ENCODE data around the gene PIK3AP1.
"Not testable (repeated sequence)": the region's sequence is repeated elsewhere in the genome, so short reads cannot be mapped to it uniquely, and the experiment has no call there.

Gene PIK3AP1

DNA sequence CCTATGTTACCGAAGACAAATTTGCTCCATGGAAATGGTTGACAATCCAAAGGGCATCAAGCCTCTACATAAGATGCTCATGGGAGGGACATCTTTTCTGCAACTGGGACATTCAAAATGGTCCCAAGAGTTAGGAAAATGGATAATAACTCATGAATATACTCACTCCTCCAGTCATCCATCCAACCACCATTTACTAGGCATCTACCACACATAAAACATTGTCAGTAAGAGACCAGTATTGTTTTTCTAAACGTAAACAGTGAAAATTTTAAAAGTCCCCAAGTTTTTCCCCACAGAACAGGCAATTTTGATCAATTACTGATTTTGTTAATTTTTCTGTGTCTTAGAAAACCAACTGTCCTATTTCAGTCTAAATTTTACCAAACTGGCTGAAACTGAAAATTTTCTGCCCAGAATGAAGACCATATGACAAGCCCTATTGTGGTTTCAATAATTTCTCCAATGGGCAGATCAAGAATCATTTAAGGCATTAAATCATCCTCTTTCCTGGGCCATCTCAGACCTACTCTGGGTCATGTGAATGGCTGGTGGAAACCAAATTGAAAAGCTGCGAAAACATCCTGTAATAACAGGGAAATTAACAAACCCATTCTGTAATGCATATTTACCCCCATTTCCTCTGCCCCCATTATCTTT is 24.2 kb downstream of the PIK3AP1 start:
- DNase-seq: no peak

DNA sequence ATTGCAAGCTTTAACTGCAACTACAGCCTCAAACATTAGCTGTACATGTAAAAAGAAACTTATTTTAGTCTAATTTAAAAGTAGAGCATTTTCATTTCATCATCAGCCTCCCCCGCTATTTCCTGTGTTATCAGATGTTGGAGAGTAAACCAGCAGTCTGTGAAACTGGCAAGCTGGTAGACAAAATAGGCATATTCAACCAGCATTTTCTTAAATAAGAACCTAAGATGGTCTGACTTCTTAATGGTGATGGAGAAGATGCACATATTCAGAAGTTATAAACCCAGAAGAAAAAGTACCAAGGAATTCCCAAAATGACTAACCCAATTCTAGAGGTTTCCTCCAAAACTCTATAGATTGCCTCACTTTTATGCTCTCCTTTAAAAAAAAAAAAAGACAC is 24.9 kb downstream of the PIK3AP1 start:
- no peak for DNase-seq

- no peak for DNase-seq
Observed at GRCh38 chr10:96693431-96693830, 26.9 kb downstream of the PIK3AP1 start.

DNA sequence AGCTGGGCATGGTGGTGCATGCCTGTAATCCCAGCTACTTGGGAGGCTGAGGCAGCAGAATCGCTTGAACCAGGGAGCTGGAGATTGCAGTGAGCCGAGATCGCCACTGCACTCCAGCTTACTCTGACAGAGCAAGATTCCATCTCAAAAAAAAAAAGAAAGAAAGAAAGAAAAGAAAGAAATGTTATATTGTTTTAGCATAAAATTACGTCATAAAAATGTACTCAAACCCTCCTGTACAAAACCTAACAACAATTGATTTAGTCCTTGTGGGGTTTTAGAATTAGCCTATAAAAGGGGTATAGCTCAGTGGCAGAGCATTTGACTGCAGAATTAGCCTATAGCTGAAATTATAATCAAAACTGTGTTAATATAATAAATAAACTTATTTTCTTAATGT is 27.9 kb downstream of the PIK3AP1 start:
- DNase-seq: no peak

- DNase-seq: no peak
Observed at GRCh38 chr10:96691761-96692160, 28.6 kb downstream of the PIK3AP1 start.

GRCh38 chr10:96690755-96691730 is 29.3 kb downstream of the PIK3AP1 start:
- no peak for DNase-seq

- no peak for DNase-seq
Observed at GRCh38 chr10:96688789-96689188, 31.5 kb downstream of the PIK3AP1 start.

- no peak for DNase-seq
Observed at GRCh38 chr10:96687317-96688012, 32.8 kb downstream of the PIK3AP1 start.

DNA sequence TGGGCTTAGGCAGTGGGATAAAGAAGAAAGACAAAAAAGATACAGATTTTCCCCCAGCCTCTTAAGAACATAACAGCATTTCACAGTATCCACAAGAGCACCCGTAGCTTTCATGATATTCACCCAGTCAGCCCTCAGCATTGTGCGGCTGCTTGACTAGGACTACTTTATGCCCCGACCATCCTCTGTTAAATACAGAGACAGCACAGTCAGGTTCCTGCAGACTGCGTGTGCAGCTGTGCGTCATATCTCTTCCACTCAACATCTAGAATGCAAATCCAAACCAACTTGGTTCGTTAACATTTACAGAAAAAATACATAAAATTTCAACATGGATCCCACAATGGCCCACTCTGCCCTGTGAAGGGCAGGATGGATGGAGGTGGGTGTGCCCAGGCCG is 33.8 kb downstream of the PIK3AP1 start:
- DNase-seq: no peak

DNA sequence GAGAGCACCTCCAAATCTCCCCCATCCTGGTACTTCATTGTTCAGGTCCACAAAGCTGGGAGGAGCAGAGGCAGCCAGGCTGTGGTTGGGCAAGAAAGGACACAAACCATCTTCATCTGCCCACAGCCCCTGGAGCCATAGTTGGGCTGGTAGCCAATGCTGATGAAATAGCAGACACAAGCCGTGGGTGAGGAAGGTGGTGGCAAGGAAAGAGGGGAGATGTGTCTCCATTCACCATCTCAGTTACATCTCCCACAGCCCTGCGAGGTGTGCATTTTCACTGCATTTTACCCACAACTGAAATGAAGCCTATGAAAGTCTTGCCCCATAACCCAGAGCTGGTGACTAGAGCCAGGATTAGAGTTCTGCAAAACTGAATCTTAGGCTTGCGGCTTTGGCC is 35.0 kb downstream of the PIK3AP1 start:
- DNase-seq: no peak

DNA sequence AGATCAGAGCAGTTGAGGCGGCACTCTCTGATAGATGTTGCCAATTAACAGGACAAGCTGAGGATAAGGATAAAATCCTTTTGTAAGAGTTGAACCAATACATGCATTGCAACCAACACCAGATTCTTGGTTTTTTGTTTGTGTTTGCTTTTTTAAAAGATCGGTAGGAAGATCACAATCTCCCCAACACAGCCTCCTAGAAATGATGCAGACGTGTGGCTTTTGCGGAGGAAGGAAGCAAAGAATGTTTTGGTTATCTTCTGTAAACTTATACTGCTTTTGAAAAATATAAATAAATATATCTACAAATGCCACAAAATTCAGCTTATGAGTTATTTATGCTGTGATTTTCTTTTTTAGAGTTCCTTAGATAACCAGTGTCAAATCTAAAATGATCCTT is 35.5 kb downstream of the PIK3AP1 start:
- DNase-seq: no peak

DNA sequence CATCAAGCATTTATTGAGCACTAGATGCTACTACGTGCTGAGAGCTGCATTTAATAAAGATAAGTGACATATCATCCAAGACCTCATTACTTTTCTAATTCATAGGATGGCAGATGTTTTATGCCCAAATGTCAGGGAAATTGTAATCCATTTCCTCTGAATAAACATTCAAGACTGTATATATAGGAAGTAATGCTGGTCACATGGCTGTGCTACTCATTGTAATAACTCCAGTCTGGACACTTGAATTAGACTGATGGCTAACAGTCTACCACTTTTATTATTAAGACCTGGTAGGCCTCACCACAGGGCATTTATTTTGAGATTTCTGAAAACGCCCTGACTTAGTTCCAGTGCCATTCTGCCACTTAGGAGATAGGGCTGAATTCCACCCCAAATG is 36.6 kb downstream of the PIK3AP1 start:
- DNase-seq: no peak

- no peak for DNase-seq
Observed at GRCh38 chr10:96683065-96683464, 37.2 kb downstream of the PIK3AP1 start.

DNA sequence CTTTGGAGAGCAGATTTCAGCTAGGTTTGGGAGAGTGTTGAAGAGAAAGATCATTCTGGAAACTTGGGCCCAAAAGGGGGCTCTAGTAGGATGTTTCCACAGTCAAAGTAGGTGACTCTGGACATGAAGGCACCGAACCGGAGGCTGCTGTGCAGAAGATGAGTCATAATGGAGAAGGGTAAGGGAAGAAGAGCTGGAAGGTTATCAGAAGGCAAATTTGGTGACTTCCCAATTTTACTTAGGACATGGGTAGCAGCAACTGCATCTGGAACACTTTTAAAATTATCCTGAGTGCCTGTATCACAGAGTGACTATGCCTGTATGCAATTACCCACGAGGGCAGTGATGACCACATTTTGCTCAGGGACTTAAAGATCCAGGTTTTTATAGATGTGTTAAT is 38.8 kb downstream of the PIK3AP1 start:
- no peak for DNase-seq

DNA sequence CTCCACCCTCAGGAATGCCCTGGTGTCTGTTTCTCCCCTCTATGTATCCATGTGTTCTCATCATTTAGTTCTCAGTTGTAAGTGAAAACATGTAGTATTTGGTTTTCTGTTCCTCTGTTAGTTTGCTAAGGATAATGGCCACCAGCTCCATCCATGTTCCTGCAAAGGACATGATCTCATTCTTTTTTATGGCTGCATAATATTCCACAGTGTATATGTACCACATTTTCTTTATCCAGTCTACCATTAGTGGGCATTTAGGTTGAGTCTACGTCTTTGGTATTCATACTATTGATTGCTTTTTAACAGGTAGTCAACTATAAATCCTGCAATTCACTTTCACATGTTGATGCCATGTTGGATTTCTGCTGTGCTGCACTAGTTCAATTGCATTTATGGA is 39.9 kb downstream of the PIK3AP1 start:
- DNase-seq: not testable (repeated sequence)

GRCh38 chr10:96678725-96679124 is 41.6 kb downstream of the PIK3AP1 start:
- no peak for DNase-seq

DNA sequence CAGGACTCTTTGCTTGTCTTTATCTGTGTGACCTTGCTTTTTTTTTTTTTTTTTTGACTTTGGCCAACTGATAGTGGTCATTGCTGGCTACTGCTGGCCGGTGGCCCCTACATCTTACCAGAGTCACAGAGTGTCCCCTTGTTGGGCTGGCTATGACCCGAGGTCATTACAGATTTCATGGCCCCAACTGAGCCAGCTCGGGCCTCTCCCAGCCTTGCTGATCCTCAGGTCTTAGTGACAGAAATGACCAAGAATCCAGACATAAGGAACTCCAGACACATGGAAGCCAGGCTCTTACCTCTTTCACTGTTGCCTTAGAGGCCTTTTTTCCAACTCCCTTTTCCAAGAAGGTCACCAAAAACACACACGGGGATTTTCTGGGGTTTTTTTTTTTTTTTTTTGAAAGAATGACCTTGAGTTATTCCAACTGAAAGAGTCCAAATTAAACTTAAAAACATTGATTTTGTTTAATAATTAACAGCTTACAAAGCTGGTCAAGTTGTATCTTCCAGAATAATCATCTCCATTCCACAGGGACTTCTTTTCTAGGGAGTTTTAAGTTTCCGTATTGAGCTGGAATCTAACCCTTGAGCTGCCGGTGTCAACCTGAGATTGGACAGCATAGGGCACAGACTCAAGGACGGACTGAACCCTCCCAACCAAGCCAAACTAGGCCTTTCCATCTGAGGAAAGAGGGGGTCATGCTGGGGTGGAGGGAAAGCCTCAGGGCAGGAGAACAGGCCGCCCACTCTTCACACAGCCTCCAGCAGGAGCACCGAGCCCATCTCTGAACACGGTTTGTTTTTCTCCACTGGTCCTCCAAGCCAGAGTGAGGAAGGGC is 43.8 kb downstream of the PIK3AP1 start:
- no peak for DNase-seq

- DNase-seq: no peak
Observed at GRCh38 chr10:96675846-96676245, 44.5 kb downstream of the PIK3AP1 start.

DNA sequence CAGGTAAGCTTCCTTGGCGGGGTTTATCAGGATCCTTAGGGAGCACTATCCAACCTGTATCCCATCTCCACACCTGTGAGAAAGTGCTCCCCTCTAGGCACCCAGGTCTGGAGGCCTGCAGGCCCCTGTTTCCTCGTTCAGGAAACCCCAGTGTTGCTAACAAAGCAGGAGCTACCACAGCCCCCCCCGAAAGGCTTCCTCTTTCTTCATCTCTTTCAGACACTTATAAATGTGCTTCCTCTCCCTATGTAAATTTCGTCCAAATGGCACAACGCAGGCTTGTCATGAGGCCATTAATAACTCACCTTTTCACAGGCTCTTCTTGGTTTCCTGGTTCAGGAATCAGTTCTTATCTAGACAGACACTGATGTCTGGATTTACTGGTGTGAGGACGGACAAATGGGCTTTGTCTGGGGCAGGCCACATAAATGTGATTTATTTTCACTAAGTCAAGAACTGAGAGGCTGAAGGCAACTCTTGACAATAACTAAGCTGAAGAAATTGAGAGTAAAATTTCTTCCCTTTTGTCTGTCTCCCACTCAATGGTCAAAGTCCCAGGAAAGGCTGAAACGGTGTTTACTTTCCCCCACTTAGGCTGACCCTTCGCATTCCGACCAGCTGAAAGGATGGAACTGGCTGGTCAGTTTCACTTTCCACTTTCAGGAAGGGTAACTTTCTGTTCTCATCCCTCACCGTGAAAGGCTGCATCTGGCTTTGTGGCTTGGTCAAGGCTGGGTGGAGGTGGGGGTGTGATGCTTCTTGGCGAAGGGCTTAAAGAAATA is 46.8 kb downstream of the PIK3AP1 start:
- DNase-seq: peak; percentile 58

DNA sequence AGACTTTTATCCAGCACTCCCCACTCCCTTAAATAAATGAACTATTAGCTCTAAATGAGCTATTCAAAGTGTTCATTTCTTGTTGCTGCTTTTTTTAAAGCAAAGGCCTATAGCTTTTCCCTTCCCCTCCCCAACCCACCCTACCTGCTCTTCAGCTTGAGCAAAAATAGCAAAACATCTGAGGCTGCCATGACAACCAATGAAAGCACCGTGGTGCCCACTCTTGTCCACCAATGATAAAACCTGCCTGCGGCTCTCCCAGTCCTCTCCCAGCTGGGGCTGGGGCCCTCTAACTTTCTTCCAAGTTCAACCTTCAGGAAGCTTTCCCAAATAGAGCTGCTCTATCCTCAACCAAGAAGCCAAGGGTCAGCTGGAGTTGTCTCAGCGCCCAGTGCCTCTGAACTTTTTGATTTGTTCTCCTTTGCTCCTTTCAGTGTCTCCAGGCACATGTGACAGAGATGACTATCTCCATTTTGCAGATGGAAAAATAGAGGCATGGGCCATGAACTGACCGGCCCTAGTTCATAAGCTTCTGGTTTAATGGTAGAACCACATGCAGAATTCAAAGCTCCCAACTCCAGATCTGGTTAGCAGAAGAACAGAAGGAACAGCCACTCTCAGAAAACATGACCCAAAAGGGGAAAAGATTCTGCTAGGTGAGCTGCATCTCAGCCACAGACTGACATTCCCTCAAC is 47.7 kb downstream of the PIK3AP1 start:
- DNase-seq: no peak

DNA sequence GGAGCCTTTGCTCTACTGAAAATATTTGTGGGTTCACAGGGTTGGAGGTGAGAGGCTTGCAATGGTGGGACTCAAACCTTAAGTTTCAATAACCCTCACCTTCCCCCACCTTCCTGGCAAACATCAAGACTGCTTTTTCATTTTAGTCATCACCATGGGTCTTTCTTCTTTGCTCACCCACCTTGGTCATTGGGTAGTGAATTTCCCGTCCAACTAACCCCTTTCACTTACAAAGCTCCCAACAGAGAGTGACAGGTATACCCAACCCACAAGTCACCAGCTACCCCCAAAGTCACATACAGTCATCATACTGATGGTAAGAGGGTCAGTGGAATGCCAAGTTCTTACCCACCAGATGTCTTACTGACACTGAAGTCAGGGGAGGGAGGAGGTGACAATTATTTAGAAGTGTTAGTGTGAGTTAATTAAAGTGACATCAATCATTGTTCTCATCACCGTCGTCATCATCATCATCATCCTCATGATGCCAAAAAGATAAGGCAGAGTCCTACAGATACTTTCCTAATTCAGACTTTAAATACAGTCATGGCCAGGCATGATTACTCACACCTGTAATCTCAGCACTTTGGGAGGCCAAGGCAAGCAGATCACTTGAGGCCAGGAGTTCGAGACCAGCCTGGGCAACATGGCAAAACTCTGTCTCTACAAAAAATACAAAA is 49.0 kb downstream of the PIK3AP1 start:
- DNase-seq: no peak
